GM12878 (cell line): ENCODE results near the gene CDH1. TPM values are rescaled to one million over a fixed set of nuclear protein-coding genes. Genes with fewer than 3 reads are reported as not detected.

Experiments
- EZH2 ChIP-seq: IDR thresholded peaks from 2 replicates; pipeline ENCODE4 v1.6.1; 2012; ENCODE audit warnings: low read depth, mild to moderate bottlenecking, control low read depth, inconsistent platforms, low read length, borderline replicate concordance; ENCODE audit not compliant: control insufficient read depth
- FOXK2 ChIP-seq: fragments of 450-650 bp; IDR thresholded peaks from 2 replicates; pipeline ENCODE4 v1.6.1; 2017; ENCODE audit warnings: mild to moderate bottlenecking, moderate library complexity
- FOXM1 ChIP-seq: IDR thresholded peaks from 2 replicates; pipeline ENCODE4 v1.6.1; 2012; ENCODE audit warnings: low read depth, mild to moderate bottlenecking, inconsistent platforms, low read length, moderate library complexity
- IRF5 ChIP-seq: fragments of 450-650 bp; IDR thresholded peaks from 2 replicates; pipeline ENCODE4 v1.6.1; 2017; ENCODE audit warnings: borderline replicate concordance
- PRDM15 ChIP-seq: fragments of 450-650 bp; formaldehyde crosslinking; IDR thresholded peaks from 2 replicates; pipeline ENCODE4 v1.4.0; 2020; ENCODE audit warnings: mild to moderate bottlenecking, moderate library complexity
- USF2 ChIP-seq: IDR thresholded peaks from 2 replicates; pipeline ENCODE4 v1.6.1; 2011; ENCODE audit warnings: low read depth, low read length, improper control_type of control experiment, borderline replicate concordance
- ZBTB11 ChIP-seq: fragments of 450-650 bp; formaldehyde crosslinking; IDR thresholded peaks from 2 replicates; pipeline ENCODE4 v1.5.0; 2022; ENCODE audit warnings: mild to moderate bottlenecking, missing genetic modification characterization
- ZSCAN29 ChIP-seq: fragments of 450-650 bp; IDR thresholded peaks from 2 replicates; pipeline ENCODE4 v1.6.1; 2017; ENCODE audit warnings: mild to moderate bottlenecking, moderate library complexity
- polyA plus RNA-seq, 11 experiments: library from polyadenylated mRNA; depleted of rRNA in 4 of 11; unstranded in 6 of 11; stranded (reverse) in 5 of 11; fragments of >200 nt; fragmentation: Nextera tagmentation in 4 of 11; fragmentation: Illumina TruSeq in 1 of 11; extraction: Ambion mirVana in 4 of 11; extraction: Trizol in 1 of 11; gene quantifications; 1 replicate in 1 of 11; 2 replicates in 10 of 11; pipeline versions ENCODE4 v1.2.1 to v1.2.3, GENCODE V29; 2011 to 2016; ENCODE audit warnings: inconsistent platforms in 2 of 11, missing spikeins in 2 of 11, low read depth in 1 of 11
- total RNA-seq, 4 experiments: library from RNA; depleted of rRNA in 3 of 4; stranded (reverse); fragments of >200 nt in 3 of 4; fragmentation: Illumina TruSeq in 1 of 4; extraction: Trizol in 1 of 4; gene quantifications; 2 replicates each; pipeline versions ENCODE4 v1.2.1 to v1.2.3, GENCODE V29; 2013 to 2021

The CDH1 gene
- total and polyA plus RNA-seq, 10 of the 15 experiments (the other 5 are each of a cell fraction or from before 2014, with no cell fraction given): 2.2 to 30.6 (median 17.7) TPM

- TF ChIP-seq FOXM1 (no peak), ZBTB11 (CRISPR knock-in tag) (no peak), IRF5 (no peak), PRDM15 (CRISPR knock-in tag) (no peak), EZH2 (no peak), ZSCAN29 (no peak), USF2 (no peak), FOXK2 (no peak)
These were observed 4.9 kb upstream of the CDH1 start (continued) for GRCh38 chr16:68732042-68732680.
